GM21786 (cell line): ENCODE results near the gene SLC43A2.
"Not testable (repeated sequence)": the region's sequence is repeated elsewhere in the genome, so short reads cannot be mapped to it uniquely, and the experiment has no call there.

Experiments used
- ATAC-seq: cut with Tn5 transposase; IDR thresholded peaks from one replicate; pipeline ENCODE4 v1.9.1; 2021; ENCODE audit not compliant: unreplicated experiment

The SLC43A2 gene

GRCh38 chr17:1541367-1541904, 87.2 kb downstream of the SLC43A2 start:
- ATAC-seq: no peak

GRCh38 chr17:1539811-1540210, 88.8 kb downstream of the SLC43A2 start:
- no peak for ATAC-seq

GRCh38 chr17:1535737-1536136, 92.9 kb downstream of the SLC43A2 start:
- no peak for ATAC-seq

- ATAC-seq: no peak
Measured at GRCh38 chr17:1533661-1534325, 94.8 kb downstream of the SLC43A2 start.

- no peak for ATAC-seq
Measured at GRCh38 chr17:1532836-1533602, 95.6 kb downstream of the SLC43A2 start.

GRCh38 chr17:1529863-1530262, 98.8 kb downstream of the SLC43A2 start:
- no peak for ATAC-seq

- not testable (repeated sequence) for ATAC-seq
Measured at GRCh38 chr17:1526876-1527275, 101.8 kb downstream of the SLC43A2 start.

GRCh38 chr17:1522626-1523025, 106.0 kb downstream of the SLC43A2 start:
- ATAC-seq: no peak

- no peak for ATAC-seq
Measured at GRCh38 chr17:1521086-1521640, 107.5 kb downstream of the SLC43A2 start.

- no peak for ATAC-seq
Measured at GRCh38 chr17:1519678-1520077, 109.0 kb downstream of the SLC43A2 start.
